HG03354 (cell line): ENCODE results near the gene SLC40A1.
"Not testable (repeated sequence)": the region's sequence is repeated elsewhere in the genome, so short reads cannot be mapped to it uniquely, and the experiment has no call there.

Source experiments
- ATAC-seq: cut with Tn5 transposase; IDR thresholded peaks from one replicate; pipeline ENCODE4 v1.9.1; 2021; ENCODE audit warnings: mild to moderate bottlenecking; ENCODE audit not compliant: unreplicated experiment, poor library complexity, severe bottlenecking

SLC40A1 gene

GRCh38 chr2:189601652-189602051 lies 21.1 kb upstream of the SLC40A1 start:
- ATAC-seq: not testable (repeated sequence)

- ATAC-seq: no peak
These were observed 20.5 kb upstream of the SLC40A1 start for GRCh38 chr2:189601043-189601442.

- no peak for ATAC-seq
These were observed 18.7 kb upstream of the SLC40A1 start for GRCh38 chr2:189599245-189599644.

GRCh38 chr2:189595417-189595816 lies 14.8 kb upstream of the SLC40A1 start:
- no peak for ATAC-seq

GRCh38 chr2:189594305-189594704 lies 13.7 kb upstream of the SLC40A1 start:
- ATAC-seq: no peak

- no peak for ATAC-seq
These were observed 12.5 kb upstream of the SLC40A1 start for GRCh38 chr2:189593115-189593514.

DNA sequence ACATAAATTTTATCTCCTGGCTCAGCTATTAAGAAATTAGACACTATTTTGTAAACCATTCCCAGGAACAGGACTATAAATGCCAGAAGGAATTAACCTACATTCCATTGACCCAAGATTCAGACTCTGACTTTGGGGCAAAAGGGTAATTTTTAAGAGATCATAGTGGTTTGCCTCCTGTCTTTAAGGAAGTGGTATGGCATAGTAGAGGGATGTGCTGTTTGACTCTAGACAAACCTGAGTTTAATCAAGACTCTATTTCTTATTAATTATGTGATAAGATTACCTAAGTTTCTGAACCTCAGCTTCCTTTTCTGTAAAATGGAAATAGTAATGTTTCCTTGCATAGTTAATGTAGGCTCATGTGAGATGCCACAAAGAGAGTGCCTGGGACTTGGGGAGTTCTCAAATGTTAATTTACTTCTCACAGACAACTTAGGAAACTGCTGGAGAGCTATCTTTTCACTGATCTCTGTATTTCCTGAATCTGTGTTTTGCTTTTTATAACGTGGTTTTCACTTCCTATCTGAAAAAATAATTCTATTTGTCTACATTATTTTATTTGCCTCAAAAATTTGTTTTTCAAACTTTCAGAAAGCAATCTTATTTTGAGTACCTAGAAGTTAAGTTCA lies 11.9 kb upstream of the SLC40A1 start:
- ATAC-seq: no peak

GRCh38 chr2:189587780-189588179 lies 7.2 kb upstream of the SLC40A1 start:
- no peak for ATAC-seq

GRCh38 chr2:189585226-189585756 lies 4.7 kb upstream of the SLC40A1 start:
- no peak for ATAC-seq

DNA sequence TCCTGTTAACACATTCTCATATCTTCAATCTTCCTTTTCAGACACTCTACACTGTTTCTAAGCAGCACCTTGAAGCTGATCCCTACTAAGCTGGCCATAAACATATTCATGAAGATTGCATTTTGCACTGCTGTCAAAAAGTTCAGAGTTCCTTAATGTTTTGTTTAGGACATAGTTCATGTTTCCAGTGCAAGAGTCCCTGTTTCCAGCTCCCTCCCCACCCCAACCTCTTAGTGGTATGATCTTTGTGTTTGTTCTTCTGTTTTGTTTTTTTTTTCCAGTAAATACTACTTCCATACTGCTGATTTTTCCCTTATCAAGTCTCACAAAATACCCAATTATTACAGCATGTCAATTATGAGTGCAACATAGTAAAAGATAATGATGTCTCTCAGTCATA lies 4.1 kb upstream of the SLC40A1 start:
- no peak for ATAC-seq

- ATAC-seq: no peak
These were observed 2.9 kb upstream of the SLC40A1 start for GRCh38 chr2:189583227-189584198.

- no peak for ATAC-seq
These were observed 2.2 kb upstream of the SLC40A1 start for GRCh38 chr2:189582809-189583192.

DNA sequence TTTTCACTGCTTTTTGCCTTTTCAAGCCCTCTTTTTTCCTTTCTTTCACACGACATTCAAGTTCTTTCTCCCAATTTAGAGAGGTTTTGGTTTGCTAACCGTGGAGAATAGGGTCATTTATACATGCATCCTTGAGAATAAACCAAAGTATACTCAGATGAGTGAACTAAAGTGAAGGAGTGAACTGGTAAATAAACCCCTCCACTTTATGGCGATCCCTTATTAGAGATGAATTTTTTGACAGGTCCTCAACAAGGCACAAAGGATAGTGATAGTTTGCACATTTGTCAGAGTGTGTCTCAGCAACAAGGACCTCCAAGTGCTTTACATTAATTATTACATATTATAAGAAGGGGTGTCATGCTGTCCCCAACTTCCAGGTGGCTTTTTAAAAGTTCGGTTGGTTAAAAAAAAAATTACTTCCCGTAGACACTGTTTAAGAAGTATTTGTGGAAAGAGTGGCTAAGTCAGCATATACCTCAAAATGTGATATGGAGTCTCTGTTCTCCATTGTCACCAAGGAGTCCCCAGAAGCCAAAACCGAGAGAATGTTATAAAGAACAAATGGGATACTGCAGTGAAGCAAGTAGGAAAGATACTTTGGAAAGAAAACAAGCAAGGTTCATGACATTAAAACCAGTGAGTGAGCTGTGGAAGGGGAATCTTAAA lies 1.7 kb upstream of the SLC40A1 start:
- no peak for ATAC-seq

DNA sequence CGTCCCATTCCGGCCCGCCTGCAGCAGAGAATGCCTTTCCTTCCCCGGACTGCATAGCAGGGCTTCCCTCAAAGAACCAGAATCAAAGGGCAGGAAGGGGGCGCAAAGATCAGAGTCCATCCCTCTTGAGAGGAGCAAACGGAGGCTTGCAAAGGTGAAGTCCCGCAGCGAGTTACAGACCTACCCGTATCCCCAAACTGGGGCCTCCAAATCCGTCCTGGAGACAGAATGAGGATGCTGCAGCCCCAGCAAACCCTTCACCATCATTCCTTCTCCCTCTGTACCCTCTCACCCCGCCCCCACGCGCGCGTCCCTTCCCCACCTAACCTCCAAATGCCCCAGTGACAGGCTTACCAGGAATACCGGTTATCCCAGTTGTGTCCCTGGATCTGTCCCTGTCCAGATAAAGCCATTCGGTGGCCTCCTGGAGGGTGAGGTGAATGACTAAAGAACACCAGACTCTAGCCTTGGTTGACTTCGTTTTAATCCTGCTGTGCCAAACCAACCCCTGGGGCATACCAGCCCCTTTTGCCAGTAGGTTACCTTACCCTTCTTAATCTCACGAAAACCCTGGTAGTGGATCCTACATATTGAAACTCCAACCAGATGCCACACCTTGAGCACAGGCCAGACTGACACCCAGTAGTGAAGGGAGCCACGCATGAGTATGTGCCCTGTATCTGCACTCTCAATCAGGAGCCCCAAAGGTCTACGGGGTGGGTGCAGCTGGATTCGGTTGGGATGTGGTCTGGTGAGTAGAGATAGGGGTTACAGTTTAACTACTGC lies 961 bp upstream of the SLC40A1 start:
- ATAC-seq: peak; percentile 19

DNA sequence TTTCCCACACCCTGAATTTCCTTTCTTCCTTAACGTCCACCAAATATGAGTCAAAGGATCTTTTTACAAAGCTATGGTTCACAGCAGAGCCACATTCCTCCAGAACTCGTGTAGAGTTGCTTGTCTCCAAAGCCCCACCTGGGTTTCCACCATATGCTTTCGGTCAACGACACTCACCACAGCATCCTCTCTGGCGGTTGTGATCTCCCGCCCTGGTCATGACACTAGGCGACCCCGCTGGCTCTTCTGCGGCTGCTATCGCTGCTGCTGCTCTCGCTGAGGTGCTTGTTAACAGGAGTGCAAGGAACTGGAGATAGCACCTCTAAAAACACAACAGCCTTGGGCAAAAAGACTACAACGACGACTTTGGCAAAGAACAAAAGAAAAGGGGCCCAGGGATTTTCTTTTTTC lies 340 bp downstream of the SLC40A1 start:
- ATAC-seq: peak; percentile 36

DNA sequence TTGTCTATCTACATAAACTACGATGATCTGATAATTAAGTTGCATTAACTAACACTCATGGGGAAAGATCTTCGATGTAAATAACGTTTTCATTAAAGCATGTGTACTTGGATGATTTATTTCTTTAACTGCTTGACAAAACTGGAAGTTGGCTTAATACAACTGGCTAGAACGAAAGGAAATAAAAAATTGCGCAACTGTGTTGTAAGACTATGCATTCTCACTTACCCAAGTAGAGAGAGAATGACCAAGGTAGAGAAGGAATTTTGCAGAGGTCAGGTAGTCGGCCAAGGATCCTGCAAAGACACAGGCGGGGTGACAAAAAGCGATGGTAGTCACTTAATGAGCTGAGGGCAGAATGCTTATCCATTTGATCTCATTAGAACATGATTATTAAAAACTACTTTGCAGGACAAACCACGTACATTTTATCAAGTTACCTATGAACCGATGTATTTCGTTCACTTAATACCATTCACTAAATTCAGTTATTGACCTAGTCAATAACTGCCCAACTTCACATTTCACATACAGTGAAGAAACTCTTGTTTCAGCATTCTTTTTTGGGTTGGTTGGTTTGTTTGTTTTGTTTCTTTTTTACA lies 900 bp downstream of the SLC40A1 start:
- ATAC-seq: no peak

- ATAC-seq: no peak
These were observed 2.2 kb downstream of the SLC40A1 start for GRCh38 chr2:189578272-189578950.

GRCh38 chr2:189577121-189577520 lies 3.5 kb downstream of the SLC40A1 start:
- ATAC-seq: no peak

DNA sequence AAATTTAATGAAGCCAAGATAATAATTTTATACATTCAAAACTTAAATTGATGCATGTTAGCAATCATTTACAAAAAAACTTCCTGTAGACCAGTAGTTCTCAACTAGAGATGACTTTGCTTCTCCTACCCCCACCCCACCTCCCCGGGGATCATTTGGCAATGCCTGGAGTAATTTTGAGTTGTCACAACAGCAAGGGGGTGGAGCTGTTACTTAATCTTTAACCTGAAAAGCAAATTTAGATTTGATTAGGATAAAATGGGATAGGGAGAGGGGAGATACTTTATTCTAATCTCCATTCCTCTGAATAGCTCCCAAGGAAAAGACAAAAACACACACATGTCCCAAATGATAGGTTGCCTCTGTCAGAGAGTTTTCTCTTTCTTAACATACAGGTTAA lies 4.2 kb downstream of the SLC40A1 start:
- ATAC-seq: no peak
